SK-N-MC (cell line): Measurements from ENCODE around the gene GNAT2.

ENCODE experiments used
- DNase-seq: peaks from one replicate; pipeline ENCODE4 v3.0.0-alpha.2; 2011; ENCODE audit warnings: low read depth, low spot score
- H3K27ac ChIP-seq: fragments of 200-600 bp; sonication (generic); 2 replicates; pipeline ENCODE4 v1.5.1; 2016; ENCODE audit warnings: mixed run types
- H3K36me3 ChIP-seq: fragments of 200-600 bp; sonication (generic); 2 replicates; pipeline ENCODE4 v1.6.1; 2017; ENCODE audit warnings: antibody characterized with exemption, low read length, mixed read lengths; ENCODE audit not compliant: insufficient read depth
- H3K4me3 ChIP-seq: fragments of 200-600 bp; sonication (generic); 2 replicates; pipeline ENCODE4 v1.5.1; 2016
- H3K9ac ChIP-seq: fragments of 200-600 bp; sonication (generic); 2 replicates; pipeline ENCODE4 v1.8.0; 2017; ENCODE audit warnings: mixed run types, mixed read lengths; ENCODE audit not compliant: insufficient read length
- H3K9me3 ChIP-seq: fragments of 200-600 bp; sonication (generic); 2 replicates; pipeline ENCODE4 v1.6.1; 2017; ENCODE audit warnings: low read depth, mild to moderate bottlenecking, antibody characterized with exemption, low read length, moderate library complexity, mixed read lengths
- EZH2 ChIP-seq: fragments of 200-600 bp; sonication (generic); IDR thresholded peaks from one replicate; pipeline ENCODE4 v1.6.1; 2017; ENCODE audit warnings: antibody characterized with exemption
- FOXP2 ChIP-seq: optimal IDR thresholded peaks from 2 replicates; pipeline ENCODE3; 2011; ENCODE audit warnings: mild to moderate bottlenecking, moderate library complexity; ENCODE audit not compliant: insufficient read depth; ENCODE audit errors: extremely low read length, control extremely low read depth
- POLR2AphosphoS5 ChIP-seq: IDR thresholded peaks from 2 replicates; pipeline ENCODE4 v1.6.1; 2012; ENCODE audit warnings: mild to moderate bottlenecking, low read depth, low read length, borderline replicate concordance

Gene GNAT2

DNA sequence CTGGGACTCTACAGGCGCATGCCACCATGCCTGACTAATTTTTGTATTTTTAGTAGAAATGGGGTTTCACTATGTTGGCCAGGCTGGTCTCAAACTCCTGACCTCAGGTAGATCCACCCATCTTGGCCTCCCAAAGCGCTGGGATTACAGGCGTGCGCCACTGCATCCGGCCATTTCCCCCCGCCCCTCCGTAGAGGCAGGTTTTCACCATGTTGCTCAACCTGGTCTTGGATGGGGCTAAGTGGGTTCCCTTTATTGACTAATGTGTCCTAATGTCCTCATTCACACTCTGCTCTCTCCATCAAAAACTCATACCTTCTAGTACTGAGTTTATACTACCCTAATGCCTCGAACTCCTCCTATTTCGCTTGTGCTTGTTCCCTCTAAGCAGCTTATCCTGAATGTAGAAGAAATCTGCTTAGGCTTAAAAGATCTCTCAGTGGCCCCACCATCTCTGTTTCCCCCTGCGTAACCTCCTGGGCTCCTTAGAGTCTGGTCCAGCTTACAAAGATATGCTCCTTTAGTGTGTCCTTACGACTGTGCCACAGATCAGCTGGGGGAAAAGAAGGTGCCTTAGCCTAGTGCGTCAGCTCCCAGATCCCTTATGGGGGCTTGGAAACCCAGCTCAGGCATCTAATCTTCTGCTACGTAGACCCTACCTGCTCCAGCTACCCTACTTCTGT lies 8.0 kb downstream of the GNAT2 start:
- Histone ChIP-seq H3K36me3 (no peaks in the 10 kb centered on the region), H3K4me3 (no peak overlapping the region), H3K9ac (no peak overlapping the region), H3K27ac (no peak overlapping the region), H3K9me3 (no peaks in the 10 kb centered on the region)
- no peak for DNase-seq
- TF ChIP-seq FOXP2 (no peak), EZH2 (no peak), POLR2AphosphoS5 (no peak)

DNA sequence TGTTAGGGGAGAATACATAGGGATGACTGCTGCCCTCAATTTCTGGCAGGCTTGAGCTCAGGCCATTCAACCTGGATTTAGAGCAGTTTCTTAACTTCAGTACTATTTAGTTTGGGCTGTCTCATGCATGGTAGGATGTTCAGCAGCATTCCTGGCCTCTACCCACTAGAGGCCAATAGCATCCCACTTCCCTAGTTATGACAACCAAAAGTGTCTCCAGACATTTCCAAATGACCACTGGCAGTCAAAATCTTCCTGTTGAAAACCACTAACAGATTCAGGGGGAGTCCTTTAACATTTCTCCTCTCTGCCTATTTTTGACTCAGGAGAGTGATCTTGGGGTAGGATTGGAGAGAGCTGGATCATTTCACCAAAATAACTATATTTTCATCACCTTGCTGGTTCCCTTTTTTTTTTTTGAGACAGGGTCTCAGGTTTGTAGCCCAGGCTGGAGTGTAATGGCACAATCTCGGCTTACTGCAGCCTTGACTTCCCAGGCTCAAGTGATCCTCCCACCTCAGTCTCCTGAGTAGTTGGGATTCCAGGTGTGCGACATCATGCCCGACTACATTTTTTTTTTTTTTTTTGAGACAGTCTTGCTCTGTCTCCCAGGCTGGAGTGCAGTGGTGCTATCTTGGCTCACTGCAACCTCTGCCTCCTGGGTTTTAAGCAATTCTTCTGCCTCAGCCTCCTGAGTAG lies 8.7 kb downstream of the GNAT2 start:
- TF ChIP-seq EZH2: no peak
- TF ChIP-seq FOXP2: no peak
- no peak for TF ChIP-seq POLR2AphosphoS5
- no peak overlapping the region for H3K9ac ChIP-seq
- no peak for DNase-seq
- no peak overlapping the region for H3K27ac ChIP-seq
- no peak overlapping the region for H3K4me3 ChIP-seq
- H3K9me3 ChIP-seq: no peaks in the 10 kb centered on the region
- H3K36me3 ChIP-seq: no peaks in the 10 kb centered on the region

- no peak overlapping the region for H3K27ac ChIP-seq
- no peak for DNase-seq
- TF ChIP-seq POLR2AphosphoS5 (no peak), FOXP2 (no peak), EZH2 (no peak)
- no peaks in the 10 kb centered on the region for H3K9me3 ChIP-seq
- no peak overlapping the region for H3K4me3 ChIP-seq
- no peaks in the 10 kb centered on the region for H3K36me3 ChIP-seq
- H3K9ac ChIP-seq: no peak overlapping the region
These were observed 9.5 kb downstream of the GNAT2 start for GRCh38 chr1:109609881-109610280.

DNA sequence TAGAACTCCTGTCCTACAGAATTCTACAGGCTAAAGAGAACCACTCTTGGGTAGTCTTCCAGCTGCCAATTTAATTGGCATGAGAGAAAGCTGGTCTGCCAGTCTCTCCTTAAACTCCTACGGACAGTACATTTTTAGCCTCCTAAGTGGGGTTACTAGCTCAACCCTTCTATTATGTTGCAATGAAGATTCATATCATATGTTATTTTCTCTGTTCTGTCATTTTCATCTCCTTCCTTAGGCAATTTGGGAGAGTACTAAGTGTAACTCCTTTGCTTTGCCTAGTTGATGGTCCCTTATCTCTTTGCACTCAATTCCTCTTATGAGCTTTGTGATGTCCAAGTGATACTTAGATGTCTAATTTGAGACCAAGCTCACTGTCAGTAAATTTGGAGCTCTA lies 14.0 kb downstream of the GNAT2 start:
- no peaks in the 10 kb centered on the region for H3K36me3 ChIP-seq
- H3K9me3 ChIP-seq: no peaks in the 10 kb centered on the region
- H3K9ac ChIP-seq: no peak overlapping the region
- DNase-seq: no peak
- no peak overlapping the region for H3K4me3 ChIP-seq
- no peak overlapping the region for H3K27ac ChIP-seq
- TF ChIP-seq FOXP2 (no peak), POLR2AphosphoS5 (no peak), EZH2 (no peak)

DNA sequence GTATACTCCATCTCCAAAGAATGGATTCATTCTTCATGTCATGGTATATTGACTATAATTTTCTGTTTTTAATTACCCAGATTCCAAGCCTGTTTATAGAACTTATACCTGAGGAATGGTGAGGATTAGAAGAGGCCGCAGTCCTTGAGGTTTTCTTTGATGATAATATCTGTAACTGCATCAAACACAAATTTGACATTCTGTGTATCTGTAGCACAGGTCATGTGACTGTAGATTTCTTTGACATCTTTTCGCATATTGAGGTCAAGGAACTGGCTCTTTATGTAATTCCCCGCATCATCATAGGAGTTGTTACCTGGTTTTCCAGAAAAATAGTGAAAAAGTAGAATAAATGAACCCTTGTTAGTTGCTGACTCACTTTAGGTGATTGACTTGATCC lies 16.2 kb downstream of the GNAT2 start:
- Histone ChIP-seq H3K27ac (no peak overlapping the region), H3K4me3 (no peak overlapping the region), H3K9ac (no peak overlapping the region), H3K36me3 (no peaks in the 10 kb centered on the region), H3K9me3 (no peaks in the 10 kb centered on the region)
- no peak for DNase-seq
- no peak for TF ChIP-seq POLR2AphosphoS5
- no peak for TF ChIP-seq FOXP2
- no peak for TF ChIP-seq EZH2

DNA sequence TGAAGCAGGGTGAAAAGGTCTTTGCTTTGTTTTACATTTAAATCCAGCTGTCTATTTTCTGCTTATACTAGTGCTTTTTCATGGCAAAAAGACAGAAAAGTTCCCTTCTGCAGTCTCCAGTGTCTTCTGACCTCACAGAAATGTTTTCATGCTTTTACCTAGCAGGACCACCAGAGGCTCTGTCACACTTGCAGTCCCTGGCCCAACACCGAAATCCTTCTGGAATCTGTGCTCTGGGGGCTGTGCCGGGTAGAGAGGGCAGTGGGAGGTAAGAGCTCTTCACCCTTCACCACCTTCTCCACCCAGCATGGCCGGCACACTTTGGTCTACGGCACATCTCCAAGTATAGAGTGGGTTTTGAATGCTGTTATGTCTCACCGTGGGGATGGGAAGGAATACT lies 20.8 kb downstream of the GNAT2 start:
- H3K9ac ChIP-seq: no peak overlapping the region
- DNase-seq: no peak
- H3K9me3 ChIP-seq: no peaks in the 10 kb centered on the region
- peak overlapping the region; percentile 7; the same call in 1 of the 2 replicates for H3K4me3 ChIP-seq
- H3K27ac ChIP-seq: peak overlapping the region; percentile 80
- H3K36me3 ChIP-seq: peaks cover 5% of the 10 kb centered on the region
- TF ChIP-seq FOXP2: no peak
- TF ChIP-seq EZH2: no peak

- no peak for DNase-seq
- Histone ChIP-seq H3K9me3 (no peaks in the 10 kb centered on the region), H3K27ac (peak overlapping the region; percentile 80), H3K4me3 (peak overlapping the region; percentile 7; the same call in 1 of the 2 replicates), H3K9ac (no peak overlapping the region), H3K36me3 (peaks cover 10% of the 10 kb centered on the region)
- TF ChIP-seq FOXP2 (no peak), EZH2 (no peak), POLR2AphosphoS5 (no peak)
These were observed 21.3 kb downstream of the GNAT2 start for GRCh38 chr1:109598156-109598555.

- no peak for DNase-seq
- Histone ChIP-seq H3K4me3 (peak overlapping the region; percentile 34), H3K27ac (peak overlapping the region; percentile 88), H3K9ac (peak overlapping the region; percentile 34), H3K36me3 (peaks cover 27% of the 10 kb centered on the region), H3K9me3 (no peaks in the 10 kb centered on the region)
- no peak for TF ChIP-seq POLR2AphosphoS5
- TF ChIP-seq FOXP2: no peak
- no peak for TF ChIP-seq EZH2
These were observed 23.9 kb downstream of the GNAT2 start for GRCh38 chr1:109595531-109595930.
